ENCODE results near the gene GCN1.

- TF ChIP-seq, protein P1, sequence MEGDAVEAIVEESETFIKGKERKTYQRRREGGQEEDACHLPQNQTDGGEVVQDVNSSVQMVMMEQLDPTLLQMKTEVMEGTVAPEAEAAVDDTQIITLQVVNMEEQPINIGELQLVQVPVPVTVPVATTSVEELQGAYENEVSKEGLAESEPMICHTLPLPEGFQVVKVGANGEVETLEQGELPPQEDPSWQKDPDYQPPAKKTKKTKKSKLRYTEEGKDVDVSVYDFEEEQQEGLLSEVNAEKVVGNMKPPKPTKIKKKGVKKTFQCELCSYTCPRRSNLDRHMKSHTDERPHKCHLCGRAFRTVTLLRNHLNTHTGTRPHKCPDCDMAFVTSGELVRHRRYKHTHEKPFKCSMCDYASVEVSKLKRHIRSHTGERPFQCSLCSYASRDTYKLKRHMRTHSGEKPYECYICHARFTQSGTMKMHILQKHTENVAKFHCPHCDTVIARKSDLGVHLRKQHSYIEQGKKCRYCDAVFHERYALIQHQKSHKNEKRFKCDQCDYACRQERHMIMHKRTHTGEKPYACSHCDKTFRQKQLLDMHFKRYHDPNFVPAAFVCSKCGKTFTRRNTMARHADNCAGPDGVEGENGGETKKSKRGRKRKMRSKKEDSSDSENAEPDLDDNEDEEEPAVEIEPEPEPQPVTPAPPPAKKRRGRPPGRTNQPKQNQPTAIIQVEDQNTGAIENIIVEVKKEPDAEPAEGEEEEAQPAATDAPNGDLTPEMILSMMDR (IDR thresholded peaks at IDR 0.05): no peak
- TF ChIP-seq POLR2A (IDR thresholded peaks at IDR 0.05): no peak
- no peak for TF ChIP-seq POLR2AphosphoS5 (IDR thresholded peaks at IDR 0.05)
Measured at GRCh38 chr12:120164293-120164692, 30.2 kb downstream of the GCN1 start.
